Type B pancreatic cell (in vitro differentiated cells): ENCODE measurements around the gene GGT5. TPM values are rescaled to one million over a fixed set of nuclear protein-coding genes. Genes with fewer than 3 reads are reported as not detected.

Experiments
- DNase-seq: peaks from one replicate; pipeline ENCODE4 v3.0.0; 2021; ENCODE audit warnings: mixed read lengths; ENCODE audit not compliant: unreplicated experiment; ENCODE audit errors: extremely low spot score
- H3K27ac Mint-ChIP-seq: 2 replicates; pipeline ENCODE4 v1.8.0; 2021; ENCODE audit warnings: mild to moderate bottlenecking, mixed read lengths
- H3K27me3 Mint-ChIP-seq: 2 replicates; pipeline ENCODE4 v1.8.0; 2021; ENCODE audit warnings: mixed read lengths
- H3K36me3 Mint-ChIP-seq: 2 replicates; pipeline ENCODE4 v1.8.0; 2021; ENCODE audit warnings: mixed read lengths
- H3K4me1 Mint-ChIP-seq: one replicate; pipeline ENCODE4 v1.8.0; 2021; ENCODE audit warnings: mixed read lengths; ENCODE audit not compliant: unreplicated experiment
- H3K4me3 Mint-ChIP-seq: 2 replicates; pipeline ENCODE4 v1.8.0; 2021; ENCODE audit warnings: mild to moderate bottlenecking, mixed read lengths
- H3K9me3 Mint-ChIP-seq: 2 replicates; pipeline ENCODE4 v1.8.0; 2021; ENCODE audit warnings: mixed read lengths
- CTCF ChIP-seq: fragments of 200-600 bp; sonication (generic); conservative IDR thresholded peaks from 2 replicates; pipeline ENCODE4 v1.5.0; 2021; ENCODE audit warnings: antibody characterized with exemption, mild to moderate bottlenecking
- total RNA-seq: library from RNA; stranded (reverse); gene quantifications from 2 replicates; pipeline ENCODE4 v1.2.1, GENCODE V29; 2021; ENCODE audit warnings: low replicate concordance

GGT5 gene
- total RNA-seq, 1 donor from 2014 or later: 0.80 TPM

GRCh38 chr22:24191893-24192292, 53.0 kb downstream of the GGT5 start:
- Mint-ChIP-seq H3K4me1 (peaks cover 12% of the 10 kb centered on the region), H3K36me3 (no peaks in the 10 kb centered on the region), H3K27me3 (no peaks in the 10 kb centered on the region), H3K4me3 (no peak overlapping the region), H3K9me3 (no peaks in the 10 kb centered on the region), H3K27ac (no peak overlapping the region)
- no peak for DNase-seq
- TF ChIP-seq CTCF: no peak

GRCh38 chr22:24191381-24191841, 53.5 kb downstream of the GGT5 start:
- Mint-ChIP-seq H3K4me3 (no peak overlapping the region), H3K27ac (no peak overlapping the region), H3K4me1 (peaks cover 8% of the 10 kb centered on the region), H3K27me3 (no peaks in the 10 kb centered on the region), H3K9me3 (no peaks in the 10 kb centered on the region), H3K36me3 (no peaks in the 10 kb centered on the region)
- TF ChIP-seq CTCF: no peak
- no peak for DNase-seq

GRCh38 chr22:24190596-24191208, 54.2 kb downstream of the GGT5 start:
- Mint-ChIP-seq H3K4me1 (peaks cover under 1% of the 10 kb centered on the region), H3K27ac (no peak overlapping the region), H3K4me3 (no peak overlapping the region), H3K27me3 (no peaks in the 10 kb centered on the region), H3K36me3 (no peaks in the 10 kb centered on the region), H3K9me3 (no peaks in the 10 kb centered on the region)
- DNase-seq: no peak
- TF ChIP-seq CTCF: no peak

- no peak overlapping the region for H3K4me3 Mint-ChIP-seq
- no peaks in the 10 kb centered on the region for H3K4me1 Mint-ChIP-seq
These were observed 54.7 kb downstream of the GGT5 start for GRCh38 chr22:24190159-24190540.

GRCh38 chr22:24189249-24190158, 55.4 kb downstream of the GGT5 start:
- H3K4me3 Mint-ChIP-seq: no peak overlapping the region
- TF ChIP-seq CTCF: peak; percentile 87
- H3K27ac Mint-ChIP-seq: peak overlapping the region; percentile 18
- no peaks in the 10 kb centered on the region for H3K36me3 Mint-ChIP-seq
- H3K9me3 Mint-ChIP-seq: no peaks in the 10 kb centered on the region
- no peaks in the 10 kb centered on the region for H3K4me1 Mint-ChIP-seq
- no peaks in the 10 kb centered on the region for H3K27me3 Mint-ChIP-seq
- DNase-seq: peak; percentile 70

More at GRCh38 chr22:24190159-24190540, 54.7 kb downstream of the GGT5 start:
- no peak for DNase-seq
- Mint-ChIP-seq H3K27ac (no peak overlapping the region), H3K9me3 (no peaks in the 10 kb centered on the region), H3K36me3 (no peaks in the 10 kb centered on the region), H3K27me3 (no peaks in the 10 kb centered on the region)
- no peak for TF ChIP-seq CTCF
